SK-N-SH (cell line): ENCODE results near the gene ZNF14. TPM values are rescaled to one million over a fixed set of nuclear protein-coding genes. Genes with fewer than 3 reads are reported as not detected.

Source experiments
- CTCF ChIA-PET: fragments of 300-600, 350-600 bp; formaldehyde crosslinking; extraction: SDS; loops from one replicate; lab custom pipeline; 2021; lab: Yijun Ruan, JAX
- POLR2A ChIA-PET: fragments of 350-600 bp; sonication (Branson Sonifier 250); formaldehyde crosslinking; extraction: SDS; loops from one replicate; lab custom pipeline; 2020; ENCODE audit warnings: antibody characterized with exemption, inconsistent platforms; lab: Yijun Ruan, JAX
- DNase-seq: peaks from one replicate; pipeline ENCODE4 v3.0.0; 2012
- H2AFZ ChIP-seq: fragments of 200-600 bp; sonication (generic); 2 replicates; pipeline ENCODE4 v1.8.1; 2016; ENCODE audit warnings: antibody characterized with exemption, mild to moderate bottlenecking, low read depth
- H3F3A ChIP-seq: fragments of 200-600 bp; sonication (generic); replicated peaks from 2 replicates; pipeline ENCODE3; 2016; ENCODE audit warnings: antibody characterized with exemption, mild to moderate bottlenecking; ENCODE audit not compliant: insufficient read depth
- H3K27ac ChIP-seq, 2 experiments: fragments of 200-500 bp in 1 of 2; fragments of 200-600 bp in 1 of 2; sonication (Bioruptor generic) in 1 of 2; sonication (generic), shearing (Covaris generic) in 1 of 2; 2 replicates each; pipeline versions ENCODE4 v1.5.1 to v1.6.1; 2014 to 2016; ENCODE audit warnings: low read depth in 2 of 2, inconsistent platforms in 1 of 2, low read length in 1 of 2, mild to moderate bottlenecking in 1 of 2, mixed read lengths in 1 of 2
- H3K27me3 ChIP-seq: fragments of 200-600 bp; sonication (generic), shearing (Covaris generic); 2 replicates; pipeline ENCODE4 v1.6.1; 2016; ENCODE audit warnings: mixed run types; ENCODE audit not compliant: insufficient read depth
- H3K36me3 ChIP-seq, 2 experiments: fragments of 200-500 bp in 1 of 2; fragments of 200-600 bp in 1 of 2; sonication (Bioruptor generic) in 1 of 2; sonication (generic) in 1 of 2; replicated peaks in 1 of 2; 2 replicates each; pipeline versions ENCODE3 to v1.5.1; 2014 to 2016; ENCODE audit warnings: low read length in 1 of 2, mild to moderate bottlenecking in 1 of 2; ENCODE audit not compliant: insufficient read depth in 2 of 2, control insufficient read depth in 1 of 2
- H3K4me1 ChIP-seq, 2 experiments: fragments of 200-500 bp in 1 of 2; fragments of 200-600 bp in 1 of 2; sonication (Bioruptor generic) in 1 of 2; sonication (generic), shearing (Covaris generic) in 1 of 2; 2 replicates each; pipeline versions ENCODE4 v1.5.1 to v1.6.1; 2014 to 2016; ENCODE audit warnings: low read depth in 1 of 2, low read length in 1 of 2, mixed run types in 1 of 2; ENCODE audit not compliant: insufficient read depth in 2 of 2, control insufficient read depth in 1 of 2
- H3K4me2 ChIP-seq: fragments of 200-600 bp; sonication (generic), shearing (Covaris generic); 2 replicates; pipeline ENCODE4 v1.6.1; 2017; ENCODE audit warnings: mixed run types
- H3K4me3 ChIP-seq, 2 experiments: fragments of 200-500 bp in 1 of 2; fragments of 200-600 bp in 1 of 2; sonication (Bioruptor generic) in 1 of 2; sonication (generic), shearing (Covaris generic) in 1 of 2; 2 replicates each; pipeline versions ENCODE4 v1.5.1 to v1.8.1; 2014 to 2016; ENCODE audit warnings: low read depth in 2 of 2, inconsistent platforms in 1 of 2, low read length in 1 of 2, mild to moderate bottlenecking in 1 of 2, mixed read lengths in 1 of 2, moderate library complexity in 1 of 2
- H3K79me2 ChIP-seq: fragments of 200-600 bp; sonication (generic); 2 replicates; pipeline ENCODE4 v1.8.1; 2017; ENCODE audit warnings: mild to moderate bottlenecking; ENCODE audit not compliant: insufficient read depth
- H3K9ac ChIP-seq: fragments of 200-600 bp; sonication (generic); 2 replicates; pipeline ENCODE4 v1.6.1; 2017; ENCODE audit warnings: mixed run types
- H3K9me2 ChIP-seq: fragments of 200-600 bp; sonication (generic); 2 replicates; pipeline ENCODE4 v1.6.1; 2017; ENCODE audit warnings: mixed run types
- H3K9me3 ChIP-seq: fragments of 200-600 bp; sonication (generic); 2 replicates; pipeline ENCODE4 v1.6.1; 2017; ENCODE audit warnings: mixed run types, mild to moderate bottlenecking, moderate library complexity
- H4K20me1 ChIP-seq: fragments of 200-600 bp; sonication (generic); 2 replicates; pipeline ENCODE4 v1.6.1; 2017; ENCODE audit warnings: mild to moderate bottlenecking, mixed run types; ENCODE audit not compliant: insufficient read depth
- ELF1 ChIP-seq: IDR thresholded peaks from 2 replicates; pipeline ENCODE4 v1.4.0; 2012
- EZH2phosphoT487 ChIP-seq: fragments of 200-600 bp; sonication (generic); IDR thresholded peaks from 2 replicates; pipeline ENCODE4 v1.6.1; 2017; ENCODE audit warnings: low read depth, mixed run types, mild to moderate bottlenecking, antibody characterized with exemption, moderate library complexity, borderline replicate concordance
- GABPA ChIP-seq: IDR thresholded peaks from 2 replicates; pipeline ENCODE4 v1.4.0; 2012; ENCODE audit warnings: low read depth, mild to moderate bottlenecking
- JUND ChIP-seq: IDR thresholded peaks from 2 replicates; pipeline ENCODE4 v1.4.0; 2012
- MAX ChIP-seq: IDR thresholded peaks from 2 replicates; pipeline ENCODE4 v1.4.0; 2012; ENCODE audit warnings: low read depth
- MEF2A ChIP-seq: IDR thresholded peaks from 2 replicates; pipeline ENCODE4 v1.4.0; 2012; ENCODE audit warnings: low read depth, borderline replicate concordance
- MXI1 ChIP-seq: IDR thresholded peaks from 2 replicates; pipeline ENCODE4 v1.6.1; 2012; ENCODE audit warnings: mild to moderate bottlenecking, low read depth, low read length, improper control_type of control experiment
- NFIC ChIP-seq: IDR thresholded peaks from 2 replicates; pipeline ENCODE4 v1.4.0; 2012; ENCODE audit warnings: borderline replicate concordance
- NRF1 ChIP-seq: IDR thresholded peaks from 2 replicates; pipeline ENCODE4 v1.6.1; 2012; ENCODE audit warnings: low read depth, mild to moderate bottlenecking, low read length
- RCOR1 ChIP-seq: fragments of 150-350 bp; IDR thresholded peaks from 2 replicates; pipeline ENCODE4 v1.6.1; 2017; ENCODE audit warnings: antibody characterized with exemption, low read length
- RFX5 ChIP-seq: IDR thresholded peaks from 2 replicates; pipeline ENCODE4 v1.6.1; 2012; ENCODE audit warnings: mild to moderate bottlenecking, improper control_type of control experiment, low read length
- RXRA ChIP-seq: IDR thresholded peaks from 2 replicates; pipeline ENCODE4 v1.4.0; 2012; ENCODE audit warnings: low read depth, mild to moderate bottlenecking, borderline replicate concordance
- SIN3A ChIP-seq: IDR thresholded peaks from 2 replicates; pipeline ENCODE4 v1.6.1; 2012; ENCODE audit warnings: low read depth, mild to moderate bottlenecking, low read length, moderate library complexity, borderline replicate concordance
- SMC3 ChIP-seq: IDR thresholded peaks from 2 replicates; pipeline ENCODE4 v1.6.1; 2012; ENCODE audit warnings: low read depth, low read length, improper control_type of control experiment
- TCF12 ChIP-seq: IDR thresholded peaks from 2 replicates; pipeline ENCODE4 v1.4.0; 2012
- TEAD4 ChIP-seq: IDR thresholded peaks from 2 replicates; pipeline ENCODE4 v1.4.0; 2012; ENCODE audit warnings: mild to moderate bottlenecking, borderline replicate concordance; ENCODE audit not compliant: insufficient read depth
- YY1 ChIP-seq: IDR thresholded peaks from 2 replicates; pipeline ENCODE4 v1.4.0; 2012; ENCODE audit warnings: low read depth, mild to moderate bottlenecking
- WGBS: methylation state at CpG from one replicate; pipeline ENCODE4 v1.1.6; 2017; ENCODE audit warnings: low lambda C conversion rate; 5-methylcytosine and 5-hydroxymethylcytosine counted together
- polyA plus RNA-seq, 3 experiments: library from polyadenylated mRNA; depleted of rRNA; stranded (reverse); fragments of >200 nt; gene quantifications; 2 replicates each; pipeline ENCODE4 v1.2.3, GENCODE V29; 2012
- TF ChIP-seq, protein P1 (sequence below): IDR thresholded peaks from 2 replicates; pipeline ENCODE4 v1.4.0; 2012; ENCODE audit warnings: low read depth, borderline replicate concordance
- TF ChIP-seq, protein P2 (sequence below): IDR thresholded peaks from 2 replicates; pipeline ENCODE4 v1.6.1; 2012; ENCODE audit warnings: mild to moderate bottlenecking, low read depth, low read length, moderate library complexity
- TF ChIP-seq, protein P3 (sequence below): fragments of 150-350 bp; IDR thresholded peaks from 2 replicates; pipeline ENCODE4 v1.6.1; 2017; ENCODE audit warnings: antibody characterized with exemption, low read length, low read depth, borderline replicate concordance

Gene ZNF14
- polyA plus RNA-seq, 1 of the 3 experiments (the other 2 are of a cell fraction) = 1.1 TPM

GRCh38 chr19:19738564-19738963 lies 5.7 kb upstream of the ZNF14 start:
- no peaks in the 10 kb centered on the region for H4K20me1 ChIP-seq
- no peaks in the 10 kb centered on the region for H3K36me3 ChIP-seq
- no peak overlapping the region for H3K27ac ChIP-seq
- H3K79me2 ChIP-seq = no peaks in the 10 kb centered on the region
- ChIA-PET POLR2A (no interaction called here), CTCF (interaction anchor here (1.0 kb wide), 1 partner anchor 10 kb away, joined by 3 read pairs; no protein-coding TSS in a partner anchor)
- WGBS = 54% methylated on average over 1 of the region's 1 CpG
- no peaks in the 10 kb centered on the region for H3F3A ChIP-seq
- H3K4me3 ChIP-seq = no peak overlapping the region
- no peaks in the 10 kb centered on the region for H3K27me3 ChIP-seq
- no peak overlapping the region for H3K4me2 ChIP-seq
- no peak overlapping the region for H3K9ac ChIP-seq
- DNase-seq = peak; percentile 4
- H3K9me2 ChIP-seq = no peaks in the 10 kb centered on the region
- no peaks in the 10 kb centered on the region for H3K9me3 ChIP-seq
- no peak for TF ChIP-seq MAX
- no peak for TF ChIP-seq TEAD4
- TF ChIP-seq SIN3A = no peak
- TF ChIP-seq ELF1 = no peak
- TF ChIP-seq, protein P1, sequence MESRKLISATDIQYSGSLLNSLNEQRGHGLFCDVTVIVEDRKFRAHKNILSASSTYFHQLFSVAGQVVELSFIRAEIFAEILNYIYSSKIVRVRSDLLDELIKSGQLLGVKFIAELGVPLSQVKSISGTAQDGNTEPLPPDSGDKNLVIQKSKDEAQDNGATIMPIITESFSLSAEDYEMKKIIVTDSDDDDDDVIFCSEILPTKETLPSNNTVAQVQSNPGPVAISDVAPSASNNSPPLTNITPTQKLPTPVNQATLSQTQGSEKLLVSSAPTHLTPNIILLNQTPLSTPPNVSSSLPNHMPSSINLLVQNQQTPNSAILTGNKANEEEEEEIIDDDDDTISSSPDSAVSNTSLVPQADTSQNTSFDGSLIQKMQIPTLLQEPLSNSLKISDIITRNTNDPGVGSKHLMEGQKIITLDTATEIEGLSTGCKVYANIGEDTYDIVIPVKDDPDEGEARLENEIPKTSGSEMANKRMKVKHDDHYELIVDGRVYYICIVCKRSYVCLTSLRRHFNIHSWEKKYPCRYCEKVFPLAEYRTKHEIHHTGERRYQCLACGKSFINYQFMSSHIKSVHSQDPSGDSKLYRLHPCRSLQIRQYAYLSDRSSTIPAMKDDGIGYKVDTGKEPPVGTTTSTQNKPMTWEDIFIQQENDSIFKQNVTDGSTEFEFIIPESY = no peak
- no peak for TF ChIP-seq RFX5
- TF ChIP-seq TCF12 = no peak
- no peak for TF ChIP-seq EZH2phosphoT487
- no peak for TF ChIP-seq MXI1
- no peak for TF ChIP-seq GABPA
- TF ChIP-seq MEF2A = no peak
- no peak for TF ChIP-seq RCOR1
- no peak for TF ChIP-seq YY1
- TF ChIP-seq, protein P2, sequence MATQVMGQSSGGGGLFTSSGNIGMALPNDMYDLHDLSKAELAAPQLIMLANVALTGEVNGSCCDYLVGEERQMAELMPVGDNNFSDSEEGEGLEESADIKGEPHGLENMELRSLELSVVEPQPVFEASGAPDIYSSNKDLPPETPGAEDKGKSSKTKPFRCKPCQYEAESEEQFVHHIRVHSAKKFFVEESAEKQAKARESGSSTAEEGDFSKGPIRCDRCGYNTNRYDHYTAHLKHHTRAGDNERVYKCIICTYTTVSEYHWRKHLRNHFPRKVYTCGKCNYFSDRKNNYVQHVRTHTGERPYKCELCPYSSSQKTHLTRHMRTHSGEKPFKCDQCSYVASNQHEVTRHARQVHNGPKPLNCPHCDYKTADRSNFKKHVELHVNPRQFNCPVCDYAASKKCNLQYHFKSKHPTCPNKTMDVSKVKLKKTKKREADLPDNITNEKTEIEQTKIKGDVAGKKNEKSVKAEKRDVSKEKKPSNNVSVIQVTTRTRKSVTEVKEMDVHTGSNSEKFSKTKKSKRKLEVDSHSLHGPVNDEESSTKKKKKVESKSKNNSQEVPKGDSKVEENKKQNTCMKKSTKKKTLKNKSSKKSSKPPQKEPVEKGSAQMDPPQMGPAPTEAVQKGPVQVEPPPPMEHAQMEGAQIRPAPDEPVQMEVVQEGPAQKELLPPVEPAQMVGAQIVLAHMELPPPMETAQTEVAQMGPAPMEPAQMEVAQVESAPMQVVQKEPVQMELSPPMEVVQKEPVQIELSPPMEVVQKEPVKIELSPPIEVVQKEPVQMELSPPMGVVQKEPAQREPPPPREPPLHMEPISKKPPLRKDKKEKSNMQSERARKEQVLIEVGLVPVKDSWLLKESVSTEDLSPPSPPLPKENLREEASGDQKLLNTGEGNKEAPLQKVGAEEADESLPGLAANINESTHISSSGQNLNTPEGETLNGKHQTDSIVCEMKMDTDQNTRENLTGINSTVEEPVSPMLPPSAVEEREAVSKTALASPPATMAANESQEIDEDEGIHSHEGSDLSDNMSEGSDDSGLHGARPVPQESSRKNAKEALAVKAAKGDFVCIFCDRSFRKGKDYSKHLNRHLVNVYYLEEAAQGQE = no peak
- no peak for TF ChIP-seq RXRA
- TF ChIP-seq SMC3 = no peak
- TF ChIP-seq NFIC = no peak
- TF ChIP-seq NRF1 = no peak
- TF ChIP-seq JUND = no peak
- TF ChIP-seq, protein P3, sequence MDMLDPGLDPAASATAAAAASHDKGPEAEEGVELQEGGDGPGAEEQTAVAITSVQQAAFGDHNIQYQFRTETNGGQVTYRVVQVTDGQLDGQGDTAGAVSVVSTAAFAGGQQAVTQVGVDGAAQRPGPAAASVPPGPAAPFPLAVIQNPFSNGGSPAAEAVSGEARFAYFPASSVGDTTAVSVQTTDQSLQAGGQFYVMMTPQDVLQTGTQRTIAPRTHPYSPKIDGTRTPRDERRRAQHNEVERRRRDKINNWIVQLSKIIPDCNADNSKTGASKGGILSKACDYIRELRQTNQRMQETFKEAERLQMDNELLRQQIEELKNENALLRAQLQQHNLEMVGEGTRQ = no peak
- no peak overlapping the region for H2AFZ ChIP-seq
- H3K4me1 ChIP-seq = no peaks in the 10 kb centered on the region
